Measurements from ENCODE around the gene CTSL.
"Not testable (repeated sequence)": the region's sequence is repeated elsewhere in the genome, so short reads cannot be mapped to it uniquely, and the experiment has no call there.

CTSL gene

DNA sequence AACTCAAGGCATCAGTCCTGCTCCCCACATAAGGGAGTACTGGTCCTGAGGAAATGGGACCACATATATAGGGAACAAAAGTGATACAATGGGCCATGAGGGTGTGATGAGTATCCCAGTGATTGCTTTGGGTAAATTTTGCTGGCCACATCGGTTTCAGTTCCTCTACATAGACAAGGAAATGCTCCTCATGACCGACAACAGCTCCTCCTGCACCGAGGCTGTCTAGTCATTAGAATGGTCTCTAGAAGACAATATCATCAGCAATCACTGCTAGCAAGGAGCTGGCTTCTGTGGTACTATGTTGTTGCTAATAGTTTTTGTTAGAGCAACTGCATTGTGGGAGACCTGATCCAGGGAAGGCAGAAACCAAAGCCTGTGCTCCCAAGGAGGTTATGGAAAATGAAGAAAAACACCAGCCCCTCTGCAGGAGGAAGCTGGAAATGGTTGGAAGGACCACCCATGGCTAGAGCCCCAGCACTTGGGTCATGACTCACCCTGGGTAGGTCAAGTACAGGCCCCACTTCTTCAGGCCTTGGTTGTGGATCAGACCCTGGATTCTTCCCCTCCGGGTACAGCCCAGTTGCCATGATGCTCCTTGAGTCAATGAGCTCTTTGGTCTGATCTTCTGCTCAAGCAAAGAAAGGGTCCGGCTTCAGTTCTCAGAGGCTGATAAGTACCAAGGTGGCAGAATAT, 3.4 kb upstream of the CTSL start:
- DNase-seq (ENCODE audit: low read depth in 3 of 3): no peak

DNA sequence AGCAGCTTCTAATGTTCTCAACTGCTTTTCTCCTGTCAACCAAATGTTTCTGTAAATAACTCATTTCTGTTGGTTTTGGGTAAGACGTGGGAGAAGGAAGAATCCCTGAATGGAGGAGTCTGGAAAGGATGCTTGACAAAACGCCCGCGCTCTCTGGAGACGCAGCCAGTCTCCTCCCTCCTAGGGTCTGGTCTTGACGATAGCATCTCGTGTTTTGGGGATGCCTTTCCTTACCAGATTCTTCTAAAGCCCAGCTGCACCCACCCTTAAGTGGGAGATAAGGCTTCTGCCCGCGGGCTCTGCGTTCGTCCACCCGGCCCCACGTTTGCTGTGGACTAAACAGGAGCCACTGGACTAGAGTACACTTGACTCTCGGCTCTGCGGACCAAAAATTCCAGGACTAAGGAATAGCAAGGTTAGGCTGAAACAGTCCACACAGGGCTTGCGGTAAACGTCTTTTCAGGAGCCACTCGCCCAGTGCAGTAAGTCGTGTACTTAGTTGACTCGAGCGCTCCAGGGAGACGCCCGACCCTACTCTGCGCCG, 491 bp upstream of the CTSL start:
- no peak for DNase-seq (ENCODE audit: low read depth in 3 of 3)

DNA sequence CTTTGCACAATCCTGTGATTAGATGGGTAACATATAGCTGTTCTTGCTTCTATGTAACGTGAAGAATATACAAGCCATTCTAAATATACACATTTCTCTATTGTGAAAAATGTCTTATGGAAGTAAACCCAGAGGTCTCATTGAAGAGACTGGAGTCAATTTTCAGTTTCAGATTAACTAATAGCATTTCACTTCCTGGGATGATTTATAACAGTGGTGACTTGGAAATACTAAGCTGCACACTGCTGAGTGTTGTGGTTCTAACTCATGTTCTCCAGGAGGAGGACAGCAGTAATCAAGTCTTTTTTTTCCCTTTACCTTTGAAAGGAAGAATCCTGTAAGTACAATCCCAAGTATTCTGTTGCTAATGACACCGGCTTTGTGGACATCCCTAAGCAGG, 3.3 kb downstream of the CTSL start:
- no peak for DNase-seq (ENCODE audit: low read depth in 3 of 3)

DNA sequence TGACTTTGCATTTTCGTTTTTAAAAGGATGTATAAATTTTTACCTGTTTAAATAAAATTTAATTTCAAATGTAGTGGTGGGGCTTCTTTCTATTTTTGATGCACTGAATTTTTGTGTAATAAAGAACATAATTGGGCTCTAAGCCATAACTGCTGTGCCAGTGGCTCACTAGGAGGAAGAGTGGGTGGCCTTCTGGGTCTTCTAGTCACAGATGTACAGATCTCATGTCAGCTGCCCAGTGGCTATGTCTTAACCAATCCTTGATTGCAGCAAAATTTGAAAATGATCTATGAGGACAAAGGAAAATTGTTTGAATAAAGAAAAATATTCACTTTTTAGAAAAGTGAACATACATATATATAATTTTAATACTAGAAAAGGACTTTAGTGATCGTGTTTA, 5.4 kb downstream of the CTSL start:
- DNase-seq (ENCODE audit: low read depth in 3 of 3): no peak

DNA sequence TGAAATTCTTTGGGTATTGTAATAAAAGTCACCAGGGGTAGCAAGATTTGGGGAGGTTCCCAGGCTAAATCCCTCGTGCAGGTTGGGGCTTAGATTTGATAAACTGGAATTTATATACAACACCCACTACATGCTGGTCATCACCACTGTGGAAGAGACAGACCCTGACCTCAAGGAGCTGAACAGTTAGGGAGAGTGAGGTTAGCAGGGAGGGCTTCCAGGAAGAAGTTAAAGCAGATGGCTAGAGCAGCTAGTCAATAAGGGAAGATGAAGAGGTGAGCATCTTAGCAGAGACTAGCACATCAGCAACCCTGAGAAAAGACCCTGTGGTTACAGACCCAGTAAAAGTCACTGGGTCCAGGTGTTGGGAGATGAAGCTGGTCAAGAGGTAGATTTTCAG, 6.4 kb downstream of the CTSL start:
- DNase-seq (ENCODE audit: low read depth in 3 of 3): no peak

DNA sequence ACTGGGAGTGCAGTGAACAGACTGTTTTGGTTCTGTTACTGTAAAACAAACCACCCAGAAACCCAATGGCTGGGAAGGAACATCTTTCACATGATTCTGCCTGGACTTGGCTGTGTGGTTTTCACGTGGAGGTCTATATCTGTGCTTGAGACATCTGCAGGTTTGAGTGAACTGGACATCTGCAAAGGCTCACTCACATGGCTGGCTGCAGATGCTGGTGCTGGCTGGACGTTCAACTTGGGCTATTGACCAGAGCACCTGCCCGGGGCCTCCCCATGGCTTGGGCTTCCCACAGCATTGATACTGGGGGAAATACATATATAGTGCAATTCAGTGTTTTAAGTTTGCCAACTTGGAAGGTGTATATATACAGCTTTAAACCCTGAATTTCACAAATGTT, 6.8 kb downstream of the CTSL start:
- DNase-seq (ENCODE audit: low read depth in 3 of 3): no peak

DNA sequence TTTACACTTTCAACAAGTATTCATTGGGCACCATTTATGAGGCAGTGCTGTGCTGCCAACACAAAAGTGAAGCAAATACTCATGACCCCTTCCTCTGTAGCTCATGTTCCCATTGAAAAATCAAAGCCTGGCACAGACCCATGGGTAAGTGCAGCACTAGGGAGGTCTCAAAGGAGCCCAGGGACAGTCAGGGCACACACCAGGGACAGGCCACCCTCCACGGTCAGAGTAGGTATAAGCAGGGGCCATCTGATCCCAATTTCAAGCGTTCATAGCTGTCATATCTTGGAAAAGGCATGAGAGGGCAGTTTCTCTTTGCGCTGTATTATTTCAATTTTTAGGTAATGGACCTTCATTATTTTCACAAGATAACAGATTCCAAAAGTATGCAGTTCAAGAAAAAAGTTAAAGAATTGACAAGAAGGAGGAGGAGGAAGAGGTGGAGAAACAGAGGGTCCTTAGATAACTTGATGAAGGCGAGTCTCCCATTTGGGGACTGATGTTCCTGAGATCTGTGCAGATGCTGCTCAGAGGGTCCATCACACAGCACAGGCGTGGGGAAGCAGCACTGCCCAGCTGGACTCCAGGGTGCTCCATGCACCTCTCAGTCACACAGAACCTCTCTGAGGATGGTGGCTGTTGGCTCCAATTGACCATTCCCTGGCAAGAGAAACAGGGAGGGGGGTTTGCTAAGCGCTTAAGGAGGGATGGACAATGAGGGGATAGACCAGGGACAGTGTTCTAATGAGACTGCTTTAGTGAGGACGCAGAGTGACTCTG, 7.5 kb downstream of the CTSL start:
- no peak for DNase-seq (ENCODE audit: low read depth in 3 of 3)

DNA sequence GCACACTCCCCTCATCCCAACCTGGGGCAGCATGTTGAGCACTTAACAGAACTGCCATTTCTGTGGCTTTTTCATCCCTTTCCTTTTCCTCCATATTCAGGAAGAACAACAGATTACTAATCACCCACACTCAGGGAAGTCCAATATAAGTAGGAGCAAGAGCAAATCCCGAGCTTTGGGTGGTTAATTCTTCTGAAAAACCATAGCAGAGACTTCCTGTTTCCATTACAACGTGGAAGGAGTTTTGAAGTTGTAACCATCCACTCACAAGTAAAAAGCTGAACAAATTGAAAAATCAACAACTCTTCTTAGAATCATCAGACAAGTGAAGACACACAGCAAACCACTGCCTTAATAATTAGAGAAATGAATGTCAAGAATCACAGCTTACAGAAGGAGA, 8.2 kb downstream of the CTSL start:
- DNase-seq (ENCODE audit: low read depth in 3 of 3): no peak

DNA sequence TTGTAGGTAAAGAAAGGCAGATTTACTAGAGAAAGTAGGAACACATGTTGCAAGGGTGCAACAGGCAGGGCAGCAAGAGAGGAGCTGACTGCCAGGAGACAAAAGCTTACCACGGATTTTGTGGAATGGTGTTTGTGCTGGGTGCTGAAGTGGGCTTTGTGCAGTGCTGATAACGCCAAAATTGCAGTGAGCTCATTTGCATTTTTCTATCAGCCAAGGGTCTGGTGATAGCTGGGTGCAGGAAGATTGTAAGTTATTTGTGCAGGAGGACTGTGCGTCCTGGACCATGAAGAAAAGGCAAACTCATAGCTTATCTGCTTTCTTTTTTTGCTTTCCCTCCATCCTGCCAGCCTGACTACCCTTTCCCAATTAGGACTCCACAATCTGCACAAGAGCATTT, 13.6 kb downstream of the CTSL start:
- no peak for DNase-seq (ENCODE audit: low read depth in 3 of 3)

DNA sequence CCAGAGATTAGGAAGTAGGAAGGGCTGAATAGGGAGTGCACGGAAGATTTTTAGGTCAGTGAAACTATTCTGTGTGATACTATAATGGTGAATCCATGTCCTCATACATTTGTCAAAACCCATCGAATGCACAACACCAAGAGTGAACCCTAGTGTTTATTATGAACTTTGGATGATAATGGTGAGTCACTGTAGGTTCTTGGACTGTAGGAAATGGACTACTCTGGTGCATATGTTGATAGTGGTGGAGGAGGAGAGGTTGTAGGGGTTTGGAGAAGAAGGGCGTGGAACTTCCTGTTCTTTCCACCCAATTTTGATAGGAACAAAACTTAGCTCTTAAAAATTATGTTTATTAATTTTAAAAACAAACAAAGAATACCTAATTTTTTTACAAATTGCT, 14.3 kb downstream of the CTSL start:
- no peak for DNase-seq (ENCODE audit: low read depth in 3 of 3)

DNA sequence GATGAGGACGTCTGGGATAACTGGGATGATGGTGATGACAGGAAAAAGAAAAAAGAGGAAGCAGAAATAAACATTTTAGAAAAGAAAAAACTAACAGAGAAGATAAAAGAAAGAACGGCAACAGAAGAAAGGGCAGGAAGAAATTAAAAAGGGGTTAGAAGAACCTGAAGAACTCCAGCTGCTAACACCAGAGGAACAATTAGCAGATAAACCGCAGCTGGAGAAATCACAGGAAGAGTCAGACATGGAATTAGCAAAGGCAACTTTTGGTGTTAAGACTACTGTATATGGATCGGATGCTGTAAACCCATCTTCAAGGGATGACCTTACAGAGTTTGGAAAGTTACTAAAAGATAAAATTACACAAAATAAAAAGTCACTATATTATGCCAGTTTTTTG, 15.4 kb downstream of the CTSL start:
- no peak for DNase-seq (ENCODE audit: low read depth in 3 of 3)

DNA sequence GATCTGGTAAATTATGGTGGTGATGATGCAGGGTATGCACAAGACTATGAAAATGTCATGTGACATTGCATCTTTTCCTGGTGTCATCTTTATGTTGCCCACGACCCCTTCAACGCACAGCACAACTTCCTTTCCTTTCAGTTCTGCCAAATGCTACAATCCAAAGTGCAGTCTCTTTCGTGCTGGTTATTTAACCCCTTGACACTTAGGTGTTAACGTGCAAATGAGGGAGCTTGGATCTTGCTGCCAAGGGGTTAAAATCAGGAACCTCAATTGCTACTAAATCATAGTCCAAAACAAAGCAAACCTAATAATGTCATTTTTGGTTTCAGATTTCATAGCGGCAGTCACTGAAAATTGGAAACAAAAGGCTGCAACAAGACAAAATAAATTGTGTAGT, 16.0 kb downstream of the CTSL start:
- no peak for DNase-seq (ENCODE audit: low read depth in 3 of 3)

DNA sequence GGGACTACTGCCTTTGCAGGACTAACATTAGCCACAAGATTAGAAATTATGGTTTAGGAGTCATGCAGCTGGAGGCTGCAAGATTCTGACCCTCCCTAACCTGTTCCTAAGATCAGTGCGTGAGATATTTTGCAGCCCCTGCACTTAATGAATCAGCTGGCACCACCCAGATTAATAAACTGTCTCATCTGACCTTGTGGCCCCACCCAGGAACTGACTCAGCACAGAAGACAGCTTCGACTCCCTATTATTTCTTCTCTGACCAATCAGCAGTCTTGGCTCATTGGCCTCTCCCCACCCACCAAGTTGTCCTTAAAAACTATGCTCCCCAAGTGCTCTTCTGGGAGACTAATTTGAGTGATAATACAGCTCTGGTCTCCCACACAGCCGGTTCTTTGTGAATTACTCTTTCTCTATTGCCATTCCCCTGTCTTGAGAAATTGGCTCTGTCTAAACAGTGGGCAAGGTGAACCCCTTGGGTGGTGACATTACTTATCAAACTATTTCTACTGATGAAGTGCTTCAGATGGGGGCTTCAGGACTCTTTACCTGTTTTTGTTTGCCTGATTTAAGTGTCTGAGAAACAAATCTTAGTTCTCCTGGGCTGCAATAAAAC, 17.0 kb downstream of the CTSL start:
- DNase-seq (ENCODE audit: low read depth in 3 of 3): no peak

DNA sequence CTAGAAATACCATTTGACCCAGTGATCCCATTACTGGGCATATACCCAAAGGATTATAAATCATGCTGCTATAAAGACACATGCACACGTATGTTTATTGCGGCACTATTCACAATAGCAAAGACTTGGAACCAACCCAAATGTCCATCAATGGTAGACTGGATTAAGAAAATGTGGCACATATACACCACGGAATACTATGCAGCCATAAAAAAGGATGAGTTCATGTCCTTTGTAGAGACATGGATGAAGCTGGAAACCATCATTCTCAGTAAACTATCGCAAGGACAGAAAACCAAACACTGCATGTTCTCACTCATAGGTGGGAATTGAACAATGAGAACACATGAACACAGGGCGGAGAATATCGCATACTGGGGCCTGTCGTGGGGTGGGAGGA, 18.3 kb downstream of the CTSL start:
- DNase-seq (ENCODE audit: low read depth in 3 of 3): not testable (repeated sequence)

DNA sequence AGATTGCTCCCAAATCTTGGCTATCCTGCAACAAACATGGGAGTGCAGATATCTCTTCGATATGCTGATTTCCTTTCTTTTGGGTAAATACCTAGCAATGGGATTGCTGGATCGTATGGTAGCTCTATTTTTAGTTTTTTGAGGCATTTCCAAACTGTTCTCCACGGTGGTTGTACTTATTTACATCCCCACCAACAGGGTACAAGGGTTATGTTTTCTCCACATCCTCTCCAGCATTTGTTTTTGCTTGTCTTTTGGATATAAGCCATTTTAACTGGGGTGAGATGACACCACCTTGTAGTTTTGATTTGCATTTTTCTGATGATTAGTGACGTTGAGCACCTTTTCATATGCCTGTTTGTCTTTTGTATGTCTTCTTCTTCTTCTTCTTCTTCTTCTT, 20.3 kb downstream of the CTSL start:
- DNase-seq (ENCODE audit: low read depth in 3 of 3): no peak

DNA sequence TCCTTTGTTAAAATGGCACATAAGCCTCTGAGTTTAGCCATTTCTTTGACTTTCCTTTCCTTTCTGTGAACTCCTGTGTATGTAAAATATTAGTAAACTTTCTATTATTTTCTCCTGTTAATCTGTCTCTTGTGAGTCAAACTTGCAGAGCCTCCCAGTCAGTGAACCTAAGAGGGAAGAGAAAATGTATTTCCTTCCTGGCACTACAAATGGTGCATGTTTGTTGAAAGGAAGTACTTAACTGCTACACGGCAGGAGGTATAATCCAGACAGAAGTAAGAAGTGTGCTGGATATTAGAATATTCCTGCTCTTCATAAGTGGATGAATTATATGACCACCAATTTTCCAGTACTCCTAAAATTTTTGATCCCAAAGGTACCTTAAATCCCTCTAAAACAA, 23.0 kb downstream of the CTSL start:
- DNase-seq (ENCODE audit: low read depth in 3 of 3): no peak

DNA sequence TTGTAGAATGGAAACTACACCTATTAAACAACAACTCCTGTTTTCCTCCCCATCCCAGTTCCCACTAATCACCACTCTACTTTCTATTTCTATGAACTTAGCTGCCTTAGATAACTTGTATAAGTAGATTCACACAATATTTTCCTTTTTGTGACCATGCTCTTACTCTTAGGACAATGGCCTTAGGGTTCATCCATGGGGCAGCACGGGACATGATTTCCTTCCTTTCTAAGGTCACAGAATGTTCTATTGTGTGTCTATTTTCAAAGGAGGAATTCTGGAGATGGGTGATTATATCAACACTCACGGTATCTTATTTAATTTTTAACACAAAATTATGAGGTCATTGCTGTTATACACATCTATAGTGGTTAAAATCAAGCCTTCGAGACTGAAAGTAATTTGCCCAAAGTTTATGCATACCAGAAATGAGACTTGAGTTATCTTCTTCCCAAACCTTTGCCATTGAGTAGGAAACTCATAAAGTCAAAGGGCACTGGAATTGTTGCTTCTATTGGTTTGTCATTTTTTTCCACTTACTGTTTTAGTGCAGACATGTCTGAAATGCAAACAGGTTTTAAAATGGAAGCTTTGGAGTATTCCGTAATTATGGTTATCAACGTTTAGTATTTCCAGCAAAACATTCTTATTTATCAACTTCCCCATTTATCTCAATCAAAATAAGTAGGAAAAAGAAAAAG, 23.6 kb downstream of the CTSL start:
- no peak for DNase-seq (ENCODE audit: low read depth in 3 of 3)

DNA sequence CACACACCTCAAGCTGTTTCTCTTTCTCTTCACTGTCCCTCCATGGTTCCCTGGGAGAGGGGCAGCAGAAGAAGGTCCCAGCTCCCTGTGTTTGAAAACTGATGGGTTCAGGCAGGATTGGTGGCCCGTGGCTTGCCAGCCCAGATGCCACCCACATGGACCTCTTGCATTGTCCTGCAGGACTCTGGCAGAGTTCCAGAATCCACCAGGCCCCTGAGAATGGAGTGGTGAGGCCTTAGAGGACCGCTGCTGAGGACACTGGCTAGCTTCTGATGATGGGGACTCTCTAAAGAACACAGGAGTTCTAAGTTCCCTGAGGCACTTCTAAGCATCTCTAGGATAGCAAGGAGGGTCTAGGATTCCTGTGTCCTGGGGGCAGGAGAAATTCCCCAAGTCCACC, 24.8 kb downstream of the CTSL start:
- DNase-seq (ENCODE audit: low read depth in 3 of 3): no peak

DNA sequence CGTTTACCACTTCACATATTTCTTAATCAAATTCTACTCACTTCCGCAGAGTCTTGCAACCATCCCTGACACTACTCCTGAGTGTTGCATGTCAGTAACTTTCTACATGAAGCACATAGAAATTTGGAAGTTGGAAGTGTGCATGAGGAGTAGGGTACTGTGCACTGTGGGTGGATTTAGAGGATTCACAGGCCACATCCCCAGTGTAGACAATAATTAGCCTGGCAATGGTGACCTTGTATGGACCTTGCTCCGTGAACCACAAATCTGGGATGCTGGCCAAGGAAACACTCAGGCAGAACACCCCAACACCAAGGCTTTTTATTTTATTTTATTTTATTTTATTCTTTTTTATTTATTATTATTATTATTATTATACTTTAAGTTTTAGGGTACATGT, 25.5 kb downstream of the CTSL start:
- no peak for DNase-seq (ENCODE audit: low read depth in 3 of 3)

DNA sequence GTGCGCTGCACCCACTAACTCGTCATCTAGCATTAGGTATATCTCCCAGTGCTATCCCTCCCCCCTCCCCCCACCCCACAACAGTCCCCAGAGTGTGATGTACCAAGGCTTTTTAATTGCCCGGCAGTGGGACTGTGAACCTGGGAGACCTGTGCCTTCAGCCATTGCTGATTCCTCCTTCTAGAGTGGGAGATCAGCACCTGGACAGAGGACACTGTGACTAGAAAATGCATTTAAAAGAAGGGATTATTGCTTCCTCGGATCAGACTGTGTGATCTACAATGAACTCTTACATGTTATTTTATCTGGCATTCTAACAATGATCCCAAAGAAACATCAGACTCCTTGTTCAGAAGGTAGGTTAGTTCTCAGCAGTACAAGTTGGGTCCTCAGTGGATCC, 25.9 kb downstream of the CTSL start:
- no peak for DNase-seq (ENCODE audit: low read depth in 3 of 3)

DNA sequence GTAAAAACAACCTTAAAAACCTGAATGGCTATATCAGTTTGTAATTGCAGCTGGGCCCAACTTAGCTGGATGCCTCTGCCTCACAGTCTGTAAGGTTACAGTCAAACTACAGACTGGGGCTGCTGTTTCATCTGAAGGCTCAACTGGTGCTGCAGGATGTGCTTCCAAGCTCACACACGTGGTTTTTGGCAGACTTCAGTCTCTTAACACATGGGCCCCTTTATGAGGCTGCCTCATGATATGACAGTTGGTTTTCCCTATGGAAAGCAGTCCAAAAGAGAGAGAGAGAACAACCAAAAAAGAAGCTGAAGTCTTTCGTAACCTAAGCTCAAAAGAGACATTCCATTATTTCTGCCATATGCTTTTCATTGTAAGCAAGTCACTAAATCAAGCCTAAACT, 27.4 kb downstream of the CTSL start:
- DNase-seq (ENCODE audit: low read depth in 3 of 3): no peak

DNA sequence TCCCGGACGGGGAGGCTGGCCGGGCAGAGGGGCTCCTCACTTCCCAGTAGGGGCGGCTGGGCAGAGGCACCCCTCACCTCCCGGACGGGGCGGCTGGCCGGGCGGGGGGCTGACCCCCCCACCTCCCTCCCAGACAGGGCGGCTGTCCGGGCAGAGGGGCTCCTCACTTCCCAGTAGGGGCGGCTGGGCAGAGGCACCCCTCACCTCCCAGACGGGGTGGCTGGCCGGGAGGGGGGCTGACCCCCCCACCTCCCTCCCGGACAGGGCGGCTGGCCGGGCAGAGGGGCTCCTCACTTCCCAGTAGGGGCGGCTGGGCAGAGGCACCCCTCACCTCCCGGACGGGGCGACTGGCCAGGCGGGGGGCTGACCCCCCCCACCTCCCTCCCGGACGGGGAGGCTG, 32.4 kb downstream of the CTSL start:
- not testable (repeated sequence) for DNase-seq (ENCODE audit: low read depth in 3 of 3)
